Neural progenitor cell (in vitro differentiated cells): ENCODE data around the gene YAP1.

ENCODE experiments used
- CTCF ChIP-seq: fragments of 200-600 bp; sonication (generic); IDR thresholded peaks from 2 replicates; pipeline ENCODE4 v1.5.1; 2017; ENCODE audit warnings: antibody characterized with exemption, mild to moderate bottlenecking
- EZH2 ChIP-seq: fragments of 200-600 bp; sonication (generic); IDR thresholded peaks from 2 replicates; pipeline ENCODE4 v1.6.1; 2017; ENCODE audit warnings: antibody characterized with exemption, mild to moderate bottlenecking, moderate library complexity

DNA sequence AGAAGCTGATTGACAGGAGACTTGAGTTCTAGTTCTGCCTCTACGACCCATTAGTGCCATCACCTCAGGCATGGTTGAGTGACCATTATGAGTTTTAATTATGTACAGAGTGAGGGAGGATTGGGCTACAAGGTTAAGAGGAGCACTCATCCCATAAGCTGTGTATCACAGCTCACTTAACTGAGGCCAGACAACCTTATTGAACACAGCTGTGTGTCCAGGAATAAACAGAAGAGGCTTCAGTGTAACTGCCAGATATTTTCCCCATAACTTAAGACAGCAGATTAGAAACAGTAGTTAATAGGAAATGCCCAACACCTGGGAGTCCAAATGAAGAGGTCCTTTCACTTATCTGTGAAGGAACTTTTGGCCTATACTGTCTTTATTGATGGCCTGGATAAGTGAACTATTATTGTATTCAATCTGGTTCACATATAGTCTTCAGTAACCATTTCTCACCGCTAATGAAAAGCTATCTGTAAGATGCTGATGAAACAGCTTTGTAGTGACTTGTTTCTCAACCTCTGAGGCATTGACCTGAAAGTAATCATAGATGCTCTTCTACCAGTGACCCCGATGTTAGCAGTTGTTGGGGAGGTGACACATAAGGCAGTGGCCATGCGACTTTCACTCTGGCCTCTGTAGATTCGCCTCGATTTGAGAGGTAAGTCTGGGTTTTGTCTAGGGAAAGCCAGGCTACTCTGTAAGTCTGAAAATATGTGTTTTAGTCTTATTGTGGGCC lies 41.7 kb downstream of the YAP1 start:
- TF ChIP-seq CTCF (no peak), EZH2 (no peak)
